GM18870 (cell line): ENCODE results near the gene NPC2.
"Not testable (repeated sequence)": the region's sequence is repeated elsewhere in the genome, so short reads cannot be mapped to it uniquely, and the experiment has no call there.

Experiments used
- ATAC-seq: cut with Tn5 transposase; IDR thresholded peaks from one replicate; pipeline ENCODE4 v1.9.1; 2021; ENCODE audit warnings: moderate library complexity; ENCODE audit not compliant: unreplicated experiment

NPC2 gene

DNA sequence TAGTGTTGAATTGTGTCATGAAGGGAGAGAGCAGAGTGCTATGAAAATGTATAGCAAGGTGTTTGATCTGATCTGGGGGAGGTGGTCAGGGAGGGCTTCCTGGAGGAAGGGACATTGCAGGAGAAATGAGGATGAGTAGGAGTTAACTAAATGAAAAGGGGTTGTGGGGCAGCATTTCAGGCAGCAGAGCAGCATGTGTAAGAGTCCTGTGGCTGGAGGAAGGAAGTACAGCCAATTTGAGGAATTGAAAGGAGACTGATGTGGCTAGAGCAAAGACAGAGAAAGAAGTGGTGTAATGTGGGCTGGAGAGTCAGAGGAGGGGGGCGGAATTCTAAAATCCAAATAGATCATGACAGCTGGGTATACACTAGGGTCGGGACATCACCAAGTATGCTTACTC is 20.5 kb downstream of the NPC2 start:
- no peak for ATAC-seq

GRCh38 chr14:74469548-74470518 is 23.3 kb downstream of the NPC2 start:
- ATAC-seq, result no peak

DNA sequence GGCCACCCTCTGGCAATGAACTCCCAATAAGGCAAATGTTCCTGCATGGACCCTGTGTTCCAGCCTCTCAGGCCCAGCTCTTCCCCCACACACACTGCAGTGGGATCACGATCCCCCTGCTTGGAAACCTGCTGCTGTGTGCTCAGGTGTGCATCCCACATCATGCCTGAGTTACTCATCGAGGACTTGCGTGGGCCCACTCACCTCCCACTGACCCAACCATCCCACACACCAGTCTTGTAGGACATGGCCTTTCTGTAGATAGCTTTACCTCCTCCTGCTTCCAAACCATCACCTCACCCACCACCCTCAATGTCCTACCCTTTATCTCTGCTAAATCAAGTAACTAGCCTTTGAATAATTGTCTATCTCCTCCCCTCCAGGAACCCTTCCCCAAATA is 24.6 kb downstream of the NPC2 start:
- ATAC-seq, result no peak

DNA sequence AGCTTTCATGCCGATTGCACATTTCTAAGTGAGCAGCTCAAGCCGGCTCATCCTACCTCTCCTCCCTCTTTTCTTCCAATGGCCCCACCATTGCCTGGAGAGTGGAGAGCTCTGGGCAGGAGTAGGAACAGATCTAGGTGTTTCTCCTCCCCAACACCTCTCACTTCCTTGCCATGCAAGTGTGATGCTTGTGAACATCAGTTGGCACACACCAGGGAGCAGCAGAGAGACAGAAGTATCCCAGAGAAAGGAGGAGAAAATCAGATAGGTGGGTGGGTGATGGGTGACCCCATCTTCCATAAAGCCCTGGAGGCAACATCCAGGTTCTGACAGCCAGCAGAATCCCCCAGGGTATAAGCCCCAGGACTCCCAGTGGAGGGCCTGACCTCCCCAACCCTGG is 27.8 kb downstream of the NPC2 start:
- no peak for ATAC-seq

GRCh38 chr14:74464785-74465184 is 28.3 kb downstream of the NPC2 start:
- ATAC-seq, result no peak

DNA sequence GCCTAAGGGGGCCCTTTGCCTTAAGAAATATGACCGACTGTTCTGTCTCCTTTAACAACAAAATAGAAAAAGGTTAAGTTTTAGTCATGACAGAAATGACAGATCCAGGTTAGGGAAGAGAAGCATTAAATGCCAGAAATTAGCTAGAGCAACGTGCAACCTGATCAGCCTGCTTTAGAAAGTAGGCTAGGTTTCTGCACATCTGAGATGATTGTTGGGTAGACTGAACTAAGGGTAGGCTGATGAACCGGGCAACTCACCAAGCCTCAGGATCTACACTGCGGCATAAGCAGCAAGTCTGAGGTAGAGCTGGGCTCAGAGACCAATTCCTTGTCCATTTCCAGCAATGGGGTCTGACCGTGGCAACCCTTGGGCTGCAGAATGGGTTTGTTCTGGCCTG is 29.4 kb downstream of the NPC2 start:
- ATAC-seq, result no peak

DNA sequence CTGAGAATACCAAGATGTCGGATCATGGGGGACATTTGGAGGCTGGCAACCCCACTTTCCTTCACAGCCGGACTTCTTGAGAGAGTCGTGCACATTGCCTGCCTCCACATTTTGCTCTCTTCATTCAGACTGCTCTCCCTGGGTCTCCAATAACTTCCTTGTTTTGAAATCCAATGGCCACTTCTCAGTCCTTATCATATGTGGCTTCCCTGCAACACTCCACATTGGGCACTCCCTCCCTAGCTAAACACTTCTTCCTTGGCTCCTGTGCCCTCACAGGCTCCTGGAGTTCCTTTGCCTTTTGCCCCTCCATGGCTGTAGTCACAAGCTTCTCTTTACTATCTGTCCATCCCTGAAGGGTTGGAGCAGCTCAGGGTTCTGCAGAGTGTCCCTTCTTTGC is 30.1 kb downstream of the NPC2 start:
- no peak for ATAC-seq

- no peak for ATAC-seq
These were observed 33.1 kb downstream of the NPC2 start for GRCh38 chr14:74459976-74460375.

GRCh38 chr14:74459289-74459946 is 33.7 kb downstream of the NPC2 start:
- no peak for ATAC-seq

- ATAC-seq, result no peak
These were observed 35.6 kb downstream of the NPC2 start for GRCh38 chr14:74457565-74457895.

DNA sequence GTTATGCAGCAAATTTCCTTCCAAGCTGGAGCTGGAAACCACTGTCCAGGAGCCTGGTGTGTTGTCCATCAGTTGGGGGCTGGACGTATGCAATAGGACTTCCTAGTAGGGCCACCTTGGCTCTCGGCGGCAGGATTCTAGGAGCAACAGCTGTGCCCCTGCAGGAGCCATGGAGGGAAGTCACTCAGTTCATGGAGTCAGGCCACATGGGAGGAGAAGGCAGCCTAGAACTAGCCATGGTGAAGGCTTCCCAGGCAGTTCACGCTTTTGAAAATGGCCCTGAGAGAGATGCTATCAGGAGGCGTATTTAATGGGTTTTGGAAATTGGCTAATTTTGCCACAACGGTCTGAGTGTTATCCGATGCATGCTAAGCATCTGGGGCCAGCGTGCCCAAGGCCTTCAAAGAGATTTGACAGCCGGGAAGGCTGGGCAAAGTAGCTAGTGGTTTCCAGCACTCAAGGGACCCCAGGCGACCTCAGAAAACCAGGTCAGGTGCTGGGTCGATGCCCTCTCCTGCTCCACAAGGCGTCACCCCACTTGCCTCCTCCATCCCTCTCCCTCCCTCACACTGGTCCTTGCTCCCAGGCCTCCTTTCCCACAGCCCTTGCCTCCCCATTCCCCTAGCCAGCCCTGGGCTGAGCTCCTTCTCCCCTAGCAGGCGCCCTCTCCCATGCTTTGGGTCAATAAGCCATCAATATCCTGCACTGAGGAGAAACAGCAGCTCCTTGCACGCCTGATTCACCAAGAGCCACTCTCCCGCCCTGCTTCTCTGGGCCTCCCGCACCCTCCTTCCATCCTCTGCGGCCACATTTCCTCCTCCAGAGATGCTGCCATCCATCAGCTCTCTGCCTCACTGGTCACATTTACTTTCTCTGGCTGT is 36.2 kb downstream of the NPC2 start:
- no peak for ATAC-seq

DNA sequence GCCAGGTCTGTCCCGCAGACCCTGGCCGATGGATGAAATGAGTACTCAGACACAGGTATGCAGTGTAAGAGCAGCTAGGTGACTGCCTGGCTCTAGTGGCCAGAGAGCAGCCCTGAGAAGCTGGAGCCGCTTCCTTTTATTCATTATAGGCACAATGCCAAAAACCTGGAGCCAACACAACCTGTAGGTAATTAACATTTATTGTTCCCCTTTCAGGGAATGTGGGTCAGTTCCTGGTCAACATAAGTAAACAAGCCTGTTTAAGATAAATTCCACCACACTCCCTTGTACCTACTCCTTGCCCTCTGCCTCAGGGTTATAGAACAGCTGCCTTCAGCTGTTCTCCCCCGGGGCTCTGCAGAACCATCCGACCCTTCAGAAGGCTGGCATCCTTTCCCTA is 38.7 kb downstream of the NPC2 start:
- ATAC-seq, result not testable (repeated sequence)

DNA sequence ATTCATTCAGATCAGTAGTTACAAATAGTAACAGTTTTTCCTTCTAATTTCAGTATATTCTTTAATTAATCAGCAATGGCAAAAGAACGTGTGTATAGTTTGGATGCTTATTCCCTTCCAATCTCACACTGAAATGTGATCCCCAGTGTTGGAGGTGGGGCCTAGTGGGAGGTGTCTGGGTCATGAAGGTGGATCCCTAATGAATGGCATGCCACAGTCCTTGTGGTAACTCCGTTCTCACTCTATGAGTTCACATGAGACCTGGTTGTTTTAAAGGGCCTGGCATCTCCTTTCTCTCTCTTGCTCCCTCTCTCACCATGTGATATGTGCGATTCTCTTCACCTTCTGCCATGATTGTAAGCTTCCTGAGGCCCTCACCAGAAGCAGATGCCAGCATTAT is 48.2 kb downstream of the NPC2 start:
- no peak for ATAC-seq

- no peak for ATAC-seq
These were observed 50.3 kb downstream of the NPC2 start for GRCh38 chr14:74442757-74443156.

DNA sequence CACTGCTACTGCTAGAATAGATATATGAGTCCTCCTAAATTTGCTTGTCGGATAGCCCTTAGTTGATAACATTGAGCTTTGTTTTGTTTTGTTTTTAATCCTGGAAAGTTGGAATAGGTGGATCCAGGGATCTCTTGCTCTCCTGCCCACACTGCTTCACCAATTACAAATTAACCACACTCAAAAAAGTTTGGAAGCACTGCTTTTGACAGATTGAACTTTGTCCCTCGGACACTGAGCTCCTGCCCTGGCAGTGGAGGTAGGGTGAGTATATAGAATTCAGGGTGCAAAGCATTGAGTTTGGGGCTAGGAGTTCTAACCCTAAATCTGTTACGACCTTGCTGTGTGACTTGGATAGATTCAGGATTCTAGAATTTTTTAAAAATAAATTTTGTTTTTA is 52.0 kb downstream of the NPC2 start:
- no peak for ATAC-seq

DNA sequence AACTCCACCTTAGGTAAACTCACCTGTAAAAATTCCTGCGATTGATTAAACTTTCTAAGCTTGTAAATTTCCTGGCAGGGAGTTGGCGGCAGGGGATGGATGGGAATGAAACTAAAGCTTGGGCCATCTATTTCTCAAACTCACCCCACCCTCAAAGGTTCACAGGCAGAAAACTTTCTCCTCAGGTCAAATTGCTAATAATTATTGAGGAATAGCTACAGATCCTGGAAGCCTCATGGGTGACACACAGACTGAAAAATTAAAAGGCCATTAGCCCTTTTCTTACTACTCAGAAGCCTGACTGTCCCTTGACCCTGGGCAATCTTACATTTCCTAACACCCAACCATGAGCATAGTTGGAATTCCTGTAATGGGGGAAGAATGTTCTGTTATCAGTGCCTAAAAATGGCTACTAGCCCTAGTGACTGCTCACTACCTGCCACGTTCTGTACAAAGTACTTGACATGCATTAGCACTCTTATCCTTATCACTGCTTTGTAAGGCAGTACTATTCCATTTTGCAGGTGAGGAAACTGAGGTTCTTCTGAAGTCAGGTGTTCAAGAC is 54.7 kb downstream of the NPC2 start:
- no peak for ATAC-seq

GRCh38 chr14:74437496-74438053 is 55.5 kb downstream of the NPC2 start:
- no peak for ATAC-seq

DNA sequence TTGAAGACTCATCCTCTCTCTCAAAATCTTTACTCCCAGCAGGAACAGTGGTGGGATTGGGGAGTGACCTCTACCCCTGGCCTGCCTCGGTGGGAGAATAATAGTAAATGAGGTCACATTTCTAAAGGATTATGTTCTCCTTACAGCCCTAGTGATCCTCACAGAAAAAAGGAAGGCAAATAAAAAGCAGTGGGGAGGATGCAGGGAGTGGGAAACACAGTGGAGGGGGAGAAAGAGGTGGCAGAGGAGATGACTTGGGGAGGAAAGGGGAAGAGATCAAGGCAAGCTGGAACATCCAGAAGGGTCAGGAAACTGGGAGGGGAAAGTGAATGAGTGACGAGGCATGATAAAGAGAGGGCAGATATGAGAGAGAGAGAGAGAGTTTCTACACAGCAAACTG is 58.8 kb downstream of the NPC2 start:
- no peak for ATAC-seq

GRCh38 chr14:74429991-74430390 is 63.1 kb downstream of the NPC2 start:
- no peak for ATAC-seq
